ENCODE results near the gene NCOA1.

NCOA1 gene

GRCh38 chr2:24739354-24740025 lies 248.4 kb downstream of the NCOA1 start:
- Histone ChIP-seq H3K27me3 (ENCODE audit: insufficient read depth, low read length, poor library complexity) (no peaks in the 10 kb centered on the region), H3K4me2 (ENCODE audit: insufficient read depth, low read length) (no peak overlapping the region), H4K20me1 (ENCODE audit: insufficient read depth, low read length) (no peaks in the 10 kb centered on the region), H3K27ac (ENCODE audit: low read length) (no peak overlapping the region), H2AFZ (ENCODE audit: low read depth, low read length) (no peak overlapping the region), H3K9me3 (ENCODE audit: insufficient read depth, low read length, severe bottlenecking) (no peaks in the 10 kb centered on the region), H3K9ac (ENCODE audit: low read depth, low read length) (no peak overlapping the region), H3K4me1 (ENCODE audit: insufficient read depth, low read length) (no peaks in the 10 kb centered on the region), H3K79me2 (ENCODE audit: insufficient read depth, low read length) (no peaks in the 10 kb centered on the region), H3K4me3 (ENCODE audit: low read depth in 1 of 2, low read length in 2 of 2) (no peak overlapping the region), H3K36me3 (ENCODE audit: insufficient read depth, low read length) (peaks cover 10% of the 10 kb centered on the region)
- TF ChIP-seq CTCF (IDR thresholded peaks at IDR 0.05; ENCODE audit: borderline replicate concordance, extremely low read depth, low read length, poor library complexity, severe bottlenecking): no peak
- no peak for TF ChIP-seq EZH2 (IDR thresholded peaks at IDR 0.05; ENCODE audit: borderline replicate concordance, low read depth, low read length, severe bottlenecking)
- DNase-seq: no peak
- no peak for ATAC-seq (ENCODE audit: insufficient read depth, low read depth)

- H3K4me3 ChIP-seq (ENCODE audit: low read depth in 1 of 2, low read length in 2 of 2): no peak overlapping the region
- peaks cover 14% of the 10 kb centered on the region for H3K36me3 ChIP-seq (ENCODE audit: insufficient read depth, low read length)
These were observed 249.1 kb downstream of the NCOA1 start for GRCh38 chr2:24740142-24740541.

GRCh38 chr2:24742730-24743129 lies 251.7 kb downstream of the NCOA1 start:
- TF ChIP-seq CTCF (IDR thresholded peaks at IDR 0.05; ENCODE audit: borderline replicate concordance, extremely low read depth, low read length, poor library complexity, severe bottlenecking): no peak
- no peak for TF ChIP-seq EZH2 (IDR thresholded peaks at IDR 0.05; ENCODE audit: borderline replicate concordance, low read depth, low read length, severe bottlenecking)
- Histone ChIP-seq H4K20me1 (ENCODE audit: insufficient read depth, low read length) (no peaks in the 10 kb centered on the region), H3K36me3 (ENCODE audit: insufficient read depth, low read length) (peaks cover 26% of the 10 kb centered on the region), H3K4me1 (ENCODE audit: insufficient read depth, low read length) (no peaks in the 10 kb centered on the region), H3K79me2 (ENCODE audit: insufficient read depth, low read length) (no peaks in the 10 kb centered on the region), H3K4me3 (ENCODE audit: low read depth in 1 of 2, low read length in 2 of 2) (no peak overlapping the region), H3K27me3 (ENCODE audit: insufficient read depth, low read length, poor library complexity) (no peaks in the 10 kb centered on the region), H3K27ac (ENCODE audit: low read length) (no peak overlapping the region), H3K4me2 (ENCODE audit: insufficient read depth, low read length) (no peak overlapping the region), H3K9me3 (ENCODE audit: insufficient read depth, low read length, severe bottlenecking) (no peaks in the 10 kb centered on the region), H3K9ac (ENCODE audit: low read depth, low read length) (no peak overlapping the region), H2AFZ (ENCODE audit: low read depth, low read length) (no peak overlapping the region)
- DNase-seq (no peak), ATAC-seq (ENCODE audit: insufficient read depth, low read depth) (no peak)

More at GRCh38 chr2:24740142-24740541, 249.1 kb downstream of the NCOA1 start:
- no peak overlapping the region for H3K27ac ChIP-seq (ENCODE audit: low read length)
- H2AFZ ChIP-seq (ENCODE audit: low read depth, low read length): no peak overlapping the region
- H3K9ac ChIP-seq (ENCODE audit: low read depth, low read length): no peak overlapping the region
- DNase-seq (no peak), ATAC-seq (ENCODE audit: insufficient read depth, low read depth) (no peak)
- H4K20me1 ChIP-seq (ENCODE audit: insufficient read depth, low read length): no peaks in the 10 kb centered on the region
- H3K9me3 ChIP-seq (ENCODE audit: insufficient read depth, low read length, severe bottlenecking): no peaks in the 10 kb centered on the region
- TF ChIP-seq EZH2 (IDR thresholded peaks at IDR 0.05; ENCODE audit: borderline replicate concordance, low read depth, low read length, severe bottlenecking): no peak
- TF ChIP-seq CTCF (IDR thresholded peaks at IDR 0.05; ENCODE audit: borderline replicate concordance, extremely low read depth, low read length, poor library complexity, severe bottlenecking): no peak
- no peaks in the 10 kb centered on the region for H3K4me1 ChIP-seq (ENCODE audit: insufficient read depth, low read length)
- H3K27me3 ChIP-seq (ENCODE audit: insufficient read depth, low read length, poor library complexity): no peaks in the 10 kb centered on the region
- no peaks in the 10 kb centered on the region for H3K79me2 ChIP-seq (ENCODE audit: insufficient read depth, low read length)
- no peak overlapping the region for H3K4me2 ChIP-seq (ENCODE audit: insufficient read depth, low read length)
